SIG-M5 treated with dmso at 0.1 percent for 504 hours (cell line): ENCODE data around the gene ZNF652.
"Not testable (repeated sequence)": the region's sequence is repeated elsewhere in the genome, so short reads cannot be mapped to it uniquely, and the experiment has no call there.

Source experiments
- DNase-seq: peaks from one replicate; lab custom pipeline; 2025; ENCODE audit not compliant: unreplicated experiment; lab: John Stamatoyannopoulos, UW

Gene ZNF652

GRCh38 chr17:49361902-49362722 is at the start of gene ZNF652:
Gene ZNF652, minus strand, starts transcription at chr17:49362250. Its CDS starts 44,525 bp downstream, at chr17:49317725.
- DNase-seq = peak; percentile 89

DNA sequence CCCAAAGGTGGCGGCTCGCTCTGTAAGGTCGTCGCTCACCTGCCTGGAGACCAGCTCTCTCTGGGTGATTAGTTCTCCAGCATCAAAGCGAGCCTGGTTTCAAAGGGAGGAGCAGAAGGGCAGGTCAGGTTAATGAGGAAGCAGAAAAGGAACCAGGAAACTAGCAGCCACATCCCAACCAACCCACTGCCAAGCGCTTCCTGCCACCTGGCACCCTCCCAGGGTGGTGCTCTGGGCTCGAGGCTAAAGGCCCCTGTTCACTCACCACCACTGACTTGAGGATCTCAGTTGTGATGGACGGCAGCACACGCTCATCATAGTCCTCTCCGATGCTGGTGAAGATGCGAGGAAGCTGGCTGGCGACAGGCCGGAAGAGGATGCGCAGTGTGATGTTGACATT is 47.0 kb upstream of the ZNF652 start:
- DNase-seq = no peak

DNA sequence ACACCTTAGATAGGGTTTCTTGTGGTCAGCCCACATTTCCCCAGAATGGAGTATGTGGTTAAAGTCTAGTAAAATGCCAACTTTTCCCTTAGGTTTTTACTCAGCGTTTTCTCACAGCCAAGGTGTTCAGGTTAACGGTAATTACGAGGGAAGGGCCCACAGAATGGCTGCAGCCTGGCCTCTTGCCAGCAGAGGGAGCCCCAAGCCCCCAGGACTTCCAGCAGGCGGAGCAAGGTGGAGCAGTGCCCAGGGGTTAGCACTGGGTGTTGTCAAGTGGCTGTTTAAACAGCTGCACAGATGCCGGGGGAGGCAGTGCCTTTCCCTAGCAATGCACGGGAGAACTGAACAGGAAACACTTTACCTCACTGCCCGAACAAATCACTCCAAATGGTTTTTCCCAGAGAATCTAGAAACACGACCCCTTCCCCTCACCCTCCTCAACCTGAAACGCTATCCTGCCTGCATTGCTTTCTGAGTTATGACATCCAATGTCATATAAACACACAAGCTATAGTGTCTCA is 46.0 kb upstream of the ZNF652 start:
- DNase-seq = peak; percentile 82

DNA sequence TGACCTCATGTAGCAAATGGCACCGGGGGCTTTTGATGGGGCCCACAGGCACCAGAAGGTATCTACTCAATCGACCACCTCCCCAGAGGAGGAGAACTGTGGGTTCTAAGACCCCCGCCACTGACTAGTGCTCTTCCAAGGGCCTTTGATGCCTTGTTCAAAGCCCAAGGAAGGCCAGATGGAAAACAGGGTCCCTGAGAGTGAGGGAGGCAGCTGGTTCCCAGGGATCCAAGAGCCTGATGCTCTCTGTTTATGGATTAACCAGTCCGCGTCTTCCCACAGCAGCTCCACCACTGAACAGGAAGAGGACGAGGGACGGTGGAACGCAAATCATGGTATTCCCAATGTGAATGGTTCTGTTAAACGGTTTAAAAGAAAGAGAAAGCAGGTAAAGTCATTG is 45.0 kb upstream of the ZNF652 start:
- no peak for DNase-seq

DNA sequence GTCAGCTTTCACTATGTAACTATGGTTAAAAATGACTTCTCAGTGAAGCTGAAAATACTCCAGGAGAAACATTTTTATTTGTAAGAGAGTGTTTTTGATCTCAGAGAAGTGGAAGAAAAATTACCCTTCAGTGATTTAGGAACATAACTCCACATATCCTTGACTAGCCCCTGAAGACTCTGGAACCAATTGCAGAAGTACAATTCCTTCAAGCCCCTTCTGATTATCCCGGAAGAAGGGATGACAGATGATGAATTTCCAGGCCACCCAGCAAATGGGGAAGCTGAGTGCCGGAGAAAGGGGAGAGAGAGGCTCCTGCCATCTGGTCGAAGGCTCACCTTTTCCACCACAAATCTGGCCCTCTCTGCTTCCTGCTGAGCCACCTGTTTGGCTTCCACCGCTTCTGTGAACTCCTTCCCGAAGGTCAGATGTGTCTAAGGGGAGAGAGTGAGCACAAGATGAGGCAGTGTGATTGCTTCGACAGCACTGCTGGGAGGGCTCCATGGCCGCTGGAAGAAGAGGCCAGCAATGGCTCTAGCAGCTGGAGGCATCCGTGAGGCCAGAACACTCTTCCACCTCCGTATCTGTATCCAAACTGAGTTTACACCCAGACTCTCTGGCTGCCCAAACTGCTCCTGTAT is 44.5 kb upstream of the ZNF652 start:
- no peak for DNase-seq

DNA sequence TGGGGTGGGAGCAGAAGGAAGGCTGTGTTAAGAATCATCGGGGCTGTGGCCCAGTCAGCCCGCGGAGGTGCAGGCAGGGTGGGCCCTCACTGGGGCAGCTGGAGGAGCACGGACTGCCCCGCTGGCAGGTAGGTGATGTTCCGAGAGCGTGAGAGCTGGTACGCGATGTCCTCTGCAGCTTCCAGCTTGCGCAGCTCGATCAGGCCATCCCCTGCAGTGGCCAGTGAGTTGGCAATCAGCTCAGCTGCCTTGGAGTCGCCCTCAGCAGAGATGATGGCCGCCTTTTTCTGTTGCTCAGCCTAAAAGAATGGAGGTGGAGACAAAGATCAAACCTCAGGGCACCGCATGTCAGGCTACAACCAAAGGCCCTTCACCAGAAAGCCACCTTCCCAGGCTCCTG is 42.9 kb upstream of the ZNF652 start:
- DNase-seq = no peak

- DNase-seq = no peak
Measured at GRCh38 chr17:49404361-49404760, 42.3 kb upstream of the ZNF652 start.

GRCh38 chr17:49403514-49404289 is 41.7 kb upstream of the ZNF652 start:
- no peak for DNase-seq

DNA sequence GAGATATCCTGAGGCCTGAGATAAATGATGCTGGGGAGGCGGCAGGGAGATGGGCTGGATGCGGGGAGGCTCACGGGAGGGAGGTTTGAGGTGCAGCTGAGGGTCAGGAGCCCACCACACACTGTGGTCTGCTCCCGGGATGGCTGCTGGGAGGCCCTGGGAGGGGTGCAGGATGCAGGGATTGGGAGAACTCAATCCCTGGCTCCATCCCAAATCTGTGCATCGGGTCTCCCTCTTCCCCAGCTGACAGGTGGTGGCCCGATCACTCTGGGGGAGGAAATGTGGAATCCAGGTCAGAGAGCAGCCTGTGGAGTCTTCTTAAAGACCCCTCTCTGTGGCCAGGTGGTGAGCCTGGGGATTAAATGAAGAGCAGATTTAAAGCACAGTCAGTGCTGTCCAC is 40.7 kb upstream of the ZNF652 start:
- DNase-seq = no peak

DNA sequence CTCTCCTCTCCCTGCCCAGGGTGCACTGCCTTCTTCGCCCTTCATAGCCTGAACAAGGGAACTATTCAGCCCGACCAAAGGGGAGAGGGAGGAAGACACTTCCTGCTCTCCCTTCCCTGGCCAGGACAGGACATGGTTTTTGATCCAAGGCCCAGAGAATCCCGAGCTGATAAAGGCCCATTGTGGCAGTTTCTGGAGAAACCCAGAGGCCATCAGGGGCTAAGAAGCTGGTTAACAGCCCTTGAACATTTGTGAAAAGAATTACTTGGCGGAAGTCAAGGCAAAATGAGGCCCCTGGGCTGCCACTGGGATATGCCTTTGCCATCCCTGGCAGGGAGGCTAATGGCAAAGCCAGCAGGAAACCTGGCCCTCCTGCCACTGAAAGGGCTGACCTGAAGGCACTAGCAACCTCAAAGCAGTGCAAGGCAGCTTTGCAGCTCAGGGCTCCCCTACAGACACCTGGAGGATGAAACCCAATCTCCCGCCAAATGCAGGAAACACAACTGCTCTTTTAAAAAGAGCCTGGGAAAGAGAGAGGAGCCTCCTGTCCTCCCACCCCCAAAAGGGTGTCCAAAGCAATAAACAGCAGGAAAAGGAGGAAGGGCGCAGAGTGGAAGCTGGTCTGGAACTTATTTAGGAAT is 40.0 kb upstream of the ZNF652 start:
- DNase-seq = no peak

DNA sequence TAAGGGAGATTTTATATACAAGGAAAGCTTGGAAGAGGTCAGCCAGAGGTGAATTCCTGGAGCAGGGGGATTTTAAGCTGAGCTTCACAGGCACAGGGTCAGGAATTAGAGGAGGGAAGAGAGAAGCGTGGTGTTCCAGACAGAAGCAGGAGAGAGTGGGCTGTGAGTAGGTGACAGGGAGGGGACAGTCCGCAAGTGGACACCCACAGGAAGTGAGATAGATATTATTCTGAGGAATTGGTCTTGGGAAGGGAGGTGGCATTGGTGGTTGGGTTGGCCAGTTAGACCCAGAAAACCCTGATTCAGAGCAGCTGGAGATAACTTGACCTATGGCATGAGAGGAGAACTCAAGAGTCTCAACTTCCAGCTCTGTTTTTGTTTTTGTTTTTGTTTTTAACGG is 37.9 kb upstream of the ZNF652 start:
- no peak for DNase-seq

DNA sequence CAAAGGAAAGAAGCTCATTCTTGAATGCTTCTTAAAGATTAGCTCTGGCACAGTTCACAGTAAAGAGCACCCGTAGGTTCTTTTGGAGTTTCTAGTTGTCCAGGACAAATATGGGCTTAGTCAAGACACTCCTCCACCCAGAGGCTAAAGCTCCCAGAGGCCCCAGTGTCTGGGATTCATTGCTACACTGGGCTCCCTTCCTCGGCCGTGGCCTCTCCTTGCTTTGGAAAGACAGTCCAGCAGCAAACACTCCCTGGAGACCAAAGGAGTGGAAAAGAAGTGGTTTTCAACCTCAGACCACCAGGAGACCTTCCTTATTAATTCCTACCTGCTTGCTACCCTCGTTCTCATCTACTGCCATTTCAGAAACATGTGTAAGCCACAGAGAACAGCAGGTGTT is 35.5 kb upstream of the ZNF652 start:
- no peak for DNase-seq

DNA sequence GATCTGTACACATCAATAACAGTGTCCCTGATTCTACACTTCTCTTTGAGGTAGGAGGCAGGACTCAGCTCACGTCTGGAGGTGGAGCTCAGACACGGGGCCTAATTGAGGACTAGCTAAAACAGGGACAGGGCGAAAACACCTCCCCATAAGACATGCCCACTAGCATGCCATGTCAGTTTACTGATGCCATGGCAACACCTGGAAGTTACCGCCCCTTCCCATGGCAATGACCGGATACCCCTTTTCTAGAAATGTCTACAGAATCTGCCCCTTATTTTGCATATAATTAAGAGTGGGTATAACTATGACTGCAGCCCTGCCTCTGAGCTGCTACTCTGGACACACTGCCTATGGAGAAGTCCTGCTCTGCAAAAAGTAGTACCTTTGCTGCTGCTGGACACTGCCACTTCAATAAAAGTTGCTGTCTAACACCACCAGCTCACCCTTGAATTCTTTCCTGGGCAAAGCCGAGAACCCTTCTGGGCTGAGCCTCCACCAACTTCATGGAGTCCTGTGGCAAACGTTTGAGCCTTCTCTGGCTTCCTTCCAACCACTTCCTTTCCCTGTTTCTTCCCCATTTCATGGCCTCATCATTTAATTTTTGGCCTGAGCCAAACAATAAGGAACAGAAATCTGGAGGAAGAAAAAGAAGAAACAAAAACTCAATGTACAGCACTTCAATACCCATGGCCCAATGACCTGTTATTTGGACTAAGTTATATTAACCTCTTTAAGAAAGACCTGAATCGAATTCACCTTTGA is 31.6 kb upstream of the ZNF652 start:
- DNase-seq = peak; percentile 43

- DNase-seq = peak; percentile 77
Measured at GRCh38 chr17:49390548-49391324, 28.7 kb upstream of the ZNF652 start.

- DNase-seq = not testable (repeated sequence)
Measured at GRCh38 chr17:49389514-49390347, 27.7 kb upstream of the ZNF652 start.

GRCh38 chr17:49388692-49389513 is 26.9 kb upstream of the ZNF652 start:
- no peak for DNase-seq

- DNase-seq = peak; percentile 48
Measured at GRCh38 chr17:49388290-49388640, 26.2 kb upstream of the ZNF652 start.
